NB4 (cell line): Measurements from ENCODE around the gene RPP25L.

Source experiments
- CTCF ChIP-seq: IDR thresholded peaks from one replicate; pipeline ENCODE4 v1.5.1; 2012; ENCODE audit warnings: low read depth, low read length
- POLR2A ChIP-seq: IDR thresholded peaks from 2 replicates; pipeline ENCODE4 v1.6.1; 2011; ENCODE audit warnings: mild to moderate bottlenecking; ENCODE audit not compliant: insufficient read length; ENCODE audit errors: extremely low read depth

DNA sequence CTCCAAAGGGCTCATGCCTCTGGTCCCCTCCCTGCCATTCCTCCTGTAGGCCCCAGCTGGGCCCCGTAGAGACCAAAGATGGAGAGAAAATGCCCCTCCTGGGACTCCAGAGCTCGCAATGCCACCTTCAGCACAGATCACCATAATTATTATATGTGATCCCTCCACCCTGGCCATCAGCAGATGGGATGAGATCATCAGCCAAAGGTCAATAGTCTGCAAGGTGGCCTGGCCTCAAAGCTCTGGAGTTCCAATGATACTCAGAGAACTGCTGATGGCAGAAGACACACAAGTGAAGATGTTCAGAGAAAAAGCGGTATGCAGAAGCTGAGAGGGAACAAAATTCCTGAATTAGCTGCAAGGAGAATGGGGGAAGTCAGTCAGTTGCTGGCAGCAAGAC lies 5.0 kb downstream of the RPP25L start:
- no peak for TF ChIP-seq CTCF
- no peak for TF ChIP-seq POLR2A
